ENCODE results near the gene DNAI4.
A peak's percentile ranks its signal among the peaks of the same experiment; 100 is the strongest.

DNAI4 gene

GRCh38 chr1:66945316-66945715 is 20.7 kb upstream of the DNAI4 start:
- ChIA-PET CTCF (no interaction called here), POLR2A (interaction anchor here (1.3 to 1.6 kb wide), 2 partner anchors 15 to 20 kb away, joined by 5 read pairs; partner anchors contain the start of genes DNAI4 and MIER1)
- TF ChIP-seq BHLHE40 (IDR thresholded peaks at IDR 0.05; ENCODE audit: borderline replicate concordance) (no peak), FOXM1 (IDR thresholded peaks at IDR 0.05; ENCODE audit: borderline replicate concordance) (no peak), SUZ12 (IDR thresholded peaks at IDR 0.05) (no peak), FOXA1 (IDR thresholded peaks at IDR 0.05) (no peak), LEF1 (IDR thresholded peaks at IDR 0.05; ENCODE audit: borderline replicate concordance) (no peak), FOXK2 (IDR thresholded peaks at IDR 0.05) (no peak), HDGF (IDR thresholded peaks at IDR 0.05; ENCODE audit: borderline replicate concordance) (no peak), ARNT (IDR thresholded peaks at IDR 0.05) (no peak), ELF4 (IDR thresholded peaks at IDR 0.05) (no peak), L3MBTL2 (conservative IDR thresholded peaks at IDR 0.05) (no peak)
- TF ChIP-seq, protein P1, sequence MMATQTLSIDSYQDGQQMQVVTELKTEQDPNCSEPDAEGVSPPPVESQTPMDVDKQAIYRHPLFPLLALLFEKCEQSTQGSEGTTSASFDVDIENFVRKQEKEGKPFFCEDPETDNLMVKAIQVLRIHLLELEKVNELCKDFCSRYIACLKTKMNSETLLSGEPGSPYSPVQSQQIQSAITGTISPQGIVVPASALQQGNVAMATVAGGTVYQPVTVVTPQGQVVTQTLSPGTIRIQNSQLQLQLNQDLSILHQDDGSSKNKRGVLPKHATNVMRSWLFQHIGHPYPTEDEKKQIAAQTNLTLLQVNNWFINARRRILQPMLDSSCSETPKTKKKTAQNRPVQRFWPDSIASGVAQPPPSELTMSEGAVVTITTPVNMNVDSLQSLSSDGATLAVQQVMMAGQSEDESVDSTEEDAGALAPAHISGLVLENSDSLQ (IDR thresholded peaks at IDR 0.05) = no peak
- no peak for DNase-seq (ENCODE audit: extremely low spot score)

DNA sequence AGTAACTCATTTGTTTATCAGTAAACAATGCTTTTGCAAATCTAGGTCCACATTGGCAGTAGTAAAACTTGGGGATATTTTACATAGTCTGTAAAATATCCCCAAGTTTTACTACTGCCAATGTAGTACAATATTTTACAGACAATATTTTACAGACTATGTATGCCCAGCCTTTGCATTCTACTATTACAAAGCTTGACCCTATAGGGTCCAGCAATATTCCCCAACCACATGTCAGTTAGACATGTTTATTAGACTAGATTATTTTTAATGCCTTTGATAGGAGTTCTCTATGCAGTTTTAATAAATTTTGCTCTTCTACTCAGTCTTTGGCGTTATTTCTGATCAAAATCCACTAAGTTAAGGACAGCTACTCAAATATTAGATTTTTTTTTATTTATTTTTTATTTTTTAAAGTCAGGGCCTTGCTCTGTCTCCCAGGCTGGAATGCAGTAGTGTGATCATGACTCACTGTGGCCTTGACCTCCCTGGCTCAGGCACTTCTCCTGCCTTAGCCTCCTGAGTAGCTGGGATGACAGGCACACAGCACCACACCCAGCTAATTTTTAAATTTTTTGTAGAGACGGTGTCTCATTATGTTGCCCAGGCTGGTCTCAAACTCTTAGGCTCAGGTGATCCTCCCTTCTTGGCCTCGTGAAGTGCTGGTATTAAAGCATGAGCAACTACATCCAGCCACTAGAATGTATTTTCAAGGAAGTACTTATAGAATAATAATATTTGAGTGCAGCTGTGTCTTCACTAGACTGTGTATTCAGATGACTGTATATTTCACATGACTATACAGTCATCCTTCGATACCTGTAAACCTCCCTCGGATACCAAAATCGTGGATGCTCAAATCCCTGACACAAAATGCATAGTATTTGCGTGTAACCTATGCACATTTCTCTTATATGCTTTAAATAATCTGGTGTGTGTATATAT is 19.9 kb upstream of the DNAI4 start:
- ChIA-PET POLR2A (interaction anchor here (1.6 kb wide), 1 partner anchor 14 kb away, joined by 5 read pairs; no protein-coding TSS in a partner anchor), CTCF (no interaction called here)
- DNase-seq (ENCODE audit: extremely low spot score) = no peak
- TF ChIP-seq FOXM1 (IDR thresholded peaks at IDR 0.05; ENCODE audit: borderline replicate concordance) = no peak
- TF ChIP-seq, protein P1 (IDR thresholded peaks at IDR 0.05) = 0 out of 2 replicates have a peak, but pooled peaks have one; percentile 8

- TF ChIP-seq FOXK2 (IDR thresholded peaks at IDR 0.05) = no peak
- no peak for TF ChIP-seq FOXM1 (IDR thresholded peaks at IDR 0.05; ENCODE audit: borderline replicate concordance)
- no peak for TF ChIP-seq ZNF384 (IDR thresholded peaks at IDR 0.05)
- TF ChIP-seq, protein P1 (IDR thresholded peaks at IDR 0.05) = no peak
- no peak for TF ChIP-seq NFRKB (IDR thresholded peaks at IDR 0.05)
- no peak for TF ChIP-seq LEF1 (IDR thresholded peaks at IDR 0.05; ENCODE audit: borderline replicate concordance)
- TF ChIP-seq SP1 (IDR thresholded peaks at IDR 0.05) = no peak
- no peak for TF ChIP-seq BHLHE40 (IDR thresholded peaks at IDR 0.05; ENCODE audit: borderline replicate concordance)
- TF ChIP-seq FOXA1 (IDR thresholded peaks at IDR 0.05) = no peak
- no peak for DNase-seq (ENCODE audit: extremely low spot score)
- CTCF ChIA-PET = interaction anchor here (0.5 kb wide), 1 partner anchor 16 kb away, joined by 3 read pairs; no protein-coding TSS in a partner anchor
- POLR2A ChIA-PET = interaction anchor here (1.6 kb wide), 1 partner anchor 13 kb away, joined by 5 read pairs; no protein-coding TSS in a partner anchor
Observed at GRCh38 chr1:66943361-66943969, 18.8 kb upstream of the DNAI4 start.

GRCh38 chr1:66940981-66941380 is 16.3 kb upstream of the DNAI4 start:
- CTCF ChIA-PET = no interaction called here
- POLR2A ChIA-PET = interaction anchor here (0.6 kb wide), 1 partner anchor 16 kb away, joined by 3 read pairs; the partner anchor contains the start of gene MIER1
- TF ChIP-seq L3MBTL2 (conservative IDR thresholded peaks at IDR 0.05) = no peak
- no peak for TF ChIP-seq SP1 (IDR thresholded peaks at IDR 0.05)
- TF ChIP-seq LEF1 (IDR thresholded peaks at IDR 0.05; ENCODE audit: borderline replicate concordance) = no peak
- no peak for TF ChIP-seq BHLHE40 (IDR thresholded peaks at IDR 0.05; ENCODE audit: borderline replicate concordance)
- DNase-seq (ENCODE audit: extremely low spot score) = no peak

DNA sequence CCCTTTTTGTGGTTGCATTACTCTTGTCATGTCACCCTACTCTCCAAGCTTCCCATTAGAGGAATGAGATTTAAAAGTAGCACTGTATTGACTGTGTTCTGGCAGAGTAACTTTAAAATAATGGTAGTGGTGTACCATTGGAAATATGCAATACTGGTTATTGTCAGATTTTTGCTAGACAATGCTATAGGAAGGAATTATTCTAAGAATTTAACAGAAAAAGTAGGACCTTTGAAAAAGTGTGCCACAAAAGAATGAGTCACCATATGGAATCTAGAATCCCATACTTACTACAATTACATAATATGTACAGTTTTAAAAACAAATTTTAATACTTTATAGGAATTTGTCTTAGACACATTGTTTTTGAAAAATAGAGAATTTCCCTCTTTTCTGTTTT is 14.0 kb upstream of the DNAI4 start:
- POLR2A ChIA-PET = interaction anchor here (1.0 to 2.2 kb wide), 2 partner anchors 14 to 115 kb away, joined by 3 to 10 read pairs; partner anchors contain the start of genes DNAI4, MIER1 and SLC35D1
- DNase-seq (ENCODE audit: extremely low spot score) = no peak
- TF ChIP-seq NFRKB (IDR thresholded peaks at IDR 0.05) = no peak
- TF ChIP-seq, protein P1 (IDR thresholded peaks at IDR 0.05) = no peak
- TF ChIP-seq FOXM1 (IDR thresholded peaks at IDR 0.05; ENCODE audit: borderline replicate concordance) = no peak
- TF ChIP-seq ZNF384 (IDR thresholded peaks at IDR 0.05) = no peak
- TF ChIP-seq LEF1 (IDR thresholded peaks at IDR 0.05; ENCODE audit: borderline replicate concordance) = no peak
- TF ChIP-seq ELF4 (IDR thresholded peaks at IDR 0.05) = no peak
- TF ChIP-seq FOXK2 (IDR thresholded peaks at IDR 0.05) = no peak
- CTCF ChIA-PET = no interaction called here
